ENCODE results near the gene ZKSCAN5. TPM values are rescaled to one million over a fixed set of nuclear protein-coding genes. Genes with fewer than 3 reads are reported as not detected.

ZKSCAN5 gene
- total and polyA plus RNA-seq, 2 experiments from 2014 or later = 4.6 to 13.4 TPM

DNA sequence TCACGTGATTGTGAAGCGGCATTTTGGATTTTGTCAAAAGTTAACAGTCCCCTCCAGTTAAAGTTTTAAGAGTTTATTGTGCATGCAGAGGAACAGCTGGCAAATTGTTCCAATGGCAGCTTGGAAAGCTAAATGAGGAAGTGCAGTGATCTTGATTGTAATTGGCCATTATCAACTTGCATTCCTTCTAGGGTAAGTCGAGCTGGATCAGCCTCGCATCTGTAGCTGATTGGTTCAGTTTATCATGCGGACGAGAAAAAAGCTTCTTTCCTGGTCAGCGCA, 31.2 kb upstream of the ZKSCAN5 start:
- Mint-ChIP-seq H3K27ac (peak overlapping the region; percentile 97), H3K9me3 (peaks cover 2% of the 10 kb centered on the region; the same call in 1 of the 3 replicates), H3K4me1 (peaks cover 9% of the 10 kb centered on the region; the same call in 2 of the 3 replicates), H3K36me3 (ENCODE audit: low read depth) (peaks cover 8% of the 10 kb centered on the region), H3K4me3 (peak overlapping the region; percentile 97), H3K27me3 (ENCODE audit: insufficient read depth, low read depth, poor library complexity) (peaks cover 16% of the 10 kb centered on the region)
- ATAC-seq (peak; percentile 12), DNase-seq (ENCODE audit: low spot score) (peak; percentile 67)
- no peaks in the 10 kb centered on the region for H3K36me3 ChIP-seq (ENCODE audit: insufficient read depth)
- H3K9me2 ChIP-seq (ENCODE audit: insufficient read depth) = no peaks in the 10 kb centered on the region
- no peaks in the 10 kb centered on the region for H3K27me3 ChIP-seq (ENCODE audit: insufficient read depth)
- peaks cover 13% of the 10 kb centered on the region for H3K4me1 ChIP-seq (ENCODE audit: insufficient read depth)
- H3K4me3 ChIP-seq = peak overlapping the region; percentile 95
- peaks cover 54% of the 10 kb centered on the region for H3K79me2 ChIP-seq (replicated peaks; ENCODE audit: insufficient read depth)
- H4K20me1 ChIP-seq (replicated peaks; ENCODE audit: insufficient read depth) = peaks cover 10% of the 10 kb centered on the region
- H2AFZ ChIP-seq = peak overlapping the region; percentile 61
- H3K27ac ChIP-seq (ENCODE audit: low read depth) = peak overlapping the region; percentile 86
- H3K4me2 ChIP-seq = peak overlapping the region; percentile 96
- H3F3A ChIP-seq (replicated peaks; ENCODE audit: low read depth) = 0 out of 2 replicates have a peak, but pooled peaks cover 10% of the 10 kb centered on the region
- no peak for TF ChIP-seq ZNF114 (CRISPR knock-in tag; IDR thresholded peaks at IDR 0.05)

DNA sequence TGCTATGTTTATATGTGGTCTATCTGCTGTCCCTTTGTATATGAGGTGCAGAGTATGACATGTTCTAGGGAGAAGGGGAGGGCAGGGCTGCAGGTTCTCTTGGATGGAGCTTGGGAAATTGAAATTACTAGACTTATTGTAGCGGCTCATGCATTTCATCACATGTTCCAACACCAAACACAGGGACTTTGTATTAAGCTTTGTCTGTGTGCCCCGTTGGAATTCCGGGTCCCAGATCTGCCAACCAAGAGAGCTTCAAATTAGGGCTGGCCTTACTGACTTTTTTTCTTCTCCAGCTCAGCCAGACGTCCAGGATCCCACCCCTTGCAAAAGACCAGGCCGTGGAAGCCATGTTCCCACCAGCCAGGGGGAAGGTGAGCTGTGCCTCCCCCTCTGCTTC, 28.4 kb upstream of the ZKSCAN5 start:
- Histone ChIP-seq H3K9me2 (ENCODE audit: insufficient read depth) (no peaks in the 10 kb centered on the region), H3K4me2 (no peak overlapping the region), H3K27me3 (ENCODE audit: insufficient read depth) (no peaks in the 10 kb centered on the region), H4K20me1 (replicated peaks; ENCODE audit: insufficient read depth) (peaks cover 21% of the 10 kb centered on the region), H2AFZ (no peak overlapping the region), H3K36me3 (ENCODE audit: insufficient read depth) (peaks cover 2% of the 10 kb centered on the region; the same call in 1 of the 2 replicates), H3K4me3 (no peak overlapping the region), H3K79me2 (replicated peaks; ENCODE audit: insufficient read depth) (peaks cover 66% of the 10 kb centered on the region), H3K27ac (ENCODE audit: low read depth) (no peak overlapping the region), H3F3A (replicated peaks; ENCODE audit: low read depth) (0 out of 2 replicates have a peak, but pooled peaks cover 10% of the 10 kb centered on the region), H3K4me1 (ENCODE audit: insufficient read depth) (peaks cover 6% of the 10 kb centered on the region; the same call in 1 of the 2 replicates)
- ATAC-seq (no peak), DNase-seq (ENCODE audit: low spot score) (no peak)
- H3K4me1 Mint-ChIP-seq = peaks cover 5% of the 10 kb centered on the region; the same call in 1 of the 3 replicates
- no peak overlapping the region for H3K4me3 Mint-ChIP-seq
- TF ChIP-seq, protein P1, sequence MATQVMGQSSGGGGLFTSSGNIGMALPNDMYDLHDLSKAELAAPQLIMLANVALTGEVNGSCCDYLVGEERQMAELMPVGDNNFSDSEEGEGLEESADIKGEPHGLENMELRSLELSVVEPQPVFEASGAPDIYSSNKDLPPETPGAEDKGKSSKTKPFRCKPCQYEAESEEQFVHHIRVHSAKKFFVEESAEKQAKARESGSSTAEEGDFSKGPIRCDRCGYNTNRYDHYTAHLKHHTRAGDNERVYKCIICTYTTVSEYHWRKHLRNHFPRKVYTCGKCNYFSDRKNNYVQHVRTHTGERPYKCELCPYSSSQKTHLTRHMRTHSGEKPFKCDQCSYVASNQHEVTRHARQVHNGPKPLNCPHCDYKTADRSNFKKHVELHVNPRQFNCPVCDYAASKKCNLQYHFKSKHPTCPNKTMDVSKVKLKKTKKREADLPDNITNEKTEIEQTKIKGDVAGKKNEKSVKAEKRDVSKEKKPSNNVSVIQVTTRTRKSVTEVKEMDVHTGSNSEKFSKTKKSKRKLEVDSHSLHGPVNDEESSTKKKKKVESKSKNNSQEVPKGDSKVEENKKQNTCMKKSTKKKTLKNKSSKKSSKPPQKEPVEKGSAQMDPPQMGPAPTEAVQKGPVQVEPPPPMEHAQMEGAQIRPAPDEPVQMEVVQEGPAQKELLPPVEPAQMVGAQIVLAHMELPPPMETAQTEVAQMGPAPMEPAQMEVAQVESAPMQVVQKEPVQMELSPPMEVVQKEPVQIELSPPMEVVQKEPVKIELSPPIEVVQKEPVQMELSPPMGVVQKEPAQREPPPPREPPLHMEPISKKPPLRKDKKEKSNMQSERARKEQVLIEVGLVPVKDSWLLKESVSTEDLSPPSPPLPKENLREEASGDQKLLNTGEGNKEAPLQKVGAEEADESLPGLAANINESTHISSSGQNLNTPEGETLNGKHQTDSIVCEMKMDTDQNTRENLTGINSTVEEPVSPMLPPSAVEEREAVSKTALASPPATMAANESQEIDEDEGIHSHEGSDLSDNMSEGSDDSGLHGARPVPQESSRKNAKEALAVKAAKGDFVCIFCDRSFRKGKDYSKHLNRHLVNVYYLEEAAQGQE (IDR thresholded peaks at IDR 0.05; ENCODE audit: unreplicated experiment) = no peak
- TF ChIP-seq POLR2AphosphoS5 (IDR thresholded peaks at IDR 0.05; ENCODE audit: low read depth) = no peak
- no peak for TF ChIP-seq EZH2 (IDR thresholded peaks at IDR 0.05; ENCODE audit: low read depth, unreplicated experiment)
- TF ChIP-seq NANOG (IDR thresholded peaks at IDR 0.05; ENCODE audit: borderline replicate concordance) = no peak
- TF ChIP-seq EZH2phosphoT487 (IDR thresholded peaks at IDR 0.05; ENCODE audit: unreplicated experiment) = no peak
- TF ChIP-seq, protein P2, sequence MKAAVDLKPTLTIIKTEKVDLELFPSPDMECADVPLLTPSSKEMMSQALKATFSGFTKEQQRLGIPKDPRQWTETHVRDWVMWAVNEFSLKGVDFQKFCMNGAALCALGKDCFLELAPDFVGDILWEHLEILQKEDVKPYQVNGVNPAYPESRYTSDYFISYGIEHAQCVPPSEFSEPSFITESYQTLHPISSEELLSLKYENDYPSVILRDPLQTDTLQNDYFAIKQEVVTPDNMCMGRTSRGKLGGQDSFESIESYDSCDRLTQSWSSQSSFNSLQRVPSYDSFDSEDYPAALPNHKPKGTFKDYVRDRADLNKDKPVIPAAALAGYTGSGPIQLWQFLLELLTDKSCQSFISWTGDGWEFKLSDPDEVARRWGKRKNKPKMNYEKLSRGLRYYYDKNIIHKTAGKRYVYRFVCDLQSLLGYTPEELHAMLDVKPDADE (IDR thresholded peaks at IDR 0.05) = no peak
- H3K27me3 Mint-ChIP-seq (ENCODE audit: insufficient read depth, low read depth, poor library complexity) = peaks cover 13% of the 10 kb centered on the region
- no peak overlapping the region; the same call in 1 of the 2 replicates for H3K27ac Mint-ChIP-seq
- peaks cover 25% of the 10 kb centered on the region for H3K36me3 Mint-ChIP-seq (ENCODE audit: low read depth)
- peaks cover 2% of the 10 kb centered on the region; the same call in 1 of the 3 replicates for H3K9me3 Mint-ChIP-seq
